Peyer's patch (tissue), 4 donors: ENCODE measurements around the gene POMGNT1. TPM values are rescaled to one million over a fixed set of nuclear protein-coding genes. Genes with fewer than 3 reads are reported as not detected.

Experiments
- DNase-seq, 3 donors: peaks; one replicate each; pipeline ENCODE4 v3.0.0-alpha.2; 2017 to 2019
- H3K27ac ChIP-seq, 4 donors: fragments of 200-600 bp; sonication (generic); one replicate each; pipeline ENCODE4 v1.5.1; 2016 to 2019
- H3K27me3 ChIP-seq, 2 donors: fragments of 200-600 bp; sonication (generic); one replicate each; pipeline ENCODE4 v1.5.1; 2019
- H3K36me3 ChIP-seq, 3 donors: fragments of 200-600 bp; sonication (generic); one replicate each; pipeline ENCODE4 v1.5.1; 2016 to 2019
- H3K4me1 ChIP-seq, 4 donors: fragments of 200-600 bp; sonication (generic); one replicate each; pipeline ENCODE4 v1.5.1; 2016 to 2019
- H3K4me3 ChIP-seq, 4 donors: fragments of 200-600 bp; sonication (generic); 1 replicate in 3 of 4; 2 replicates in 1 of 4; pipeline ENCODE4 v1.5.1; 2016 to 2019; ENCODE audit warnings: mild to moderate bottlenecking in 1 of 4
- H3K9me3 ChIP-seq, 4 donors: fragments of 200-600 bp; sonication (generic); one replicate each; pipeline ENCODE4 v1.5.1; 2016 to 2019; ENCODE audit warnings: mild to moderate bottlenecking in 1 of 4
- POLR2A ChIP-seq, 2 donors: fragments of 450-650 bp; IDR thresholded peaks; one replicate each; pipeline ENCODE4 v1.5.1; 2017; ENCODE audit warnings: antibody characterized with exemption in 2 of 2, mild to moderate bottlenecking in 2 of 2, moderate library complexity in 2 of 2
- total RNA-seq, 4 donors: library from RNA; depleted of rRNA; stranded (reverse); fragments of >200 nt; gene quantifications; one replicate each; pipeline ENCODE4 v1.1.0, GENCODE V29; 2016
- TF ChIP-seq, protein P1 (sequence below), 6 experiments: fragments of 450-650 bp in 4 of 6; fragments of 200-600 bp in 2 of 6; sonication (generic) in 1 of 6; IDR thresholded peaks; one replicate each; pipeline ENCODE4 v1.5.1; 2017 to 2019; ENCODE audit warnings: antibody characterized with exemption in 6 of 6, mild to moderate bottlenecking in 3 of 6, moderate library complexity in 1 of 6

POMGNT1 gene
- total RNA-seq, 4 donors from 2014 or later: 34.7 to 60.6 (median 46.3) TPM

- no peaks in the 10 kb centered on the region for H3K9me3 ChIP-seq
- no peak for DNase-seq
- H3K27ac ChIP-seq: no peak overlapping the region
- H3K36me3 ChIP-seq: no peaks in the 10 kb centered on the region
- H3K4me1 ChIP-seq: peaks cover 0 to 12% (median 3%) of the 10 kb centered on the region in 4 donors
- no peak for TF ChIP-seq POLR2A (IDR thresholded peaks at IDR 0.05)
- TF ChIP-seq, protein P1, sequence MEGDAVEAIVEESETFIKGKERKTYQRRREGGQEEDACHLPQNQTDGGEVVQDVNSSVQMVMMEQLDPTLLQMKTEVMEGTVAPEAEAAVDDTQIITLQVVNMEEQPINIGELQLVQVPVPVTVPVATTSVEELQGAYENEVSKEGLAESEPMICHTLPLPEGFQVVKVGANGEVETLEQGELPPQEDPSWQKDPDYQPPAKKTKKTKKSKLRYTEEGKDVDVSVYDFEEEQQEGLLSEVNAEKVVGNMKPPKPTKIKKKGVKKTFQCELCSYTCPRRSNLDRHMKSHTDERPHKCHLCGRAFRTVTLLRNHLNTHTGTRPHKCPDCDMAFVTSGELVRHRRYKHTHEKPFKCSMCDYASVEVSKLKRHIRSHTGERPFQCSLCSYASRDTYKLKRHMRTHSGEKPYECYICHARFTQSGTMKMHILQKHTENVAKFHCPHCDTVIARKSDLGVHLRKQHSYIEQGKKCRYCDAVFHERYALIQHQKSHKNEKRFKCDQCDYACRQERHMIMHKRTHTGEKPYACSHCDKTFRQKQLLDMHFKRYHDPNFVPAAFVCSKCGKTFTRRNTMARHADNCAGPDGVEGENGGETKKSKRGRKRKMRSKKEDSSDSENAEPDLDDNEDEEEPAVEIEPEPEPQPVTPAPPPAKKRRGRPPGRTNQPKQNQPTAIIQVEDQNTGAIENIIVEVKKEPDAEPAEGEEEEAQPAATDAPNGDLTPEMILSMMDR (IDR thresholded peaks at IDR 0.05): no peak
- H3K4me3 ChIP-seq: no peak overlapping the region
- no peaks in the 10 kb centered on the region for H3K27me3 ChIP-seq
Observed at GRCh38 chr1:46168477-46168876, 29.8 kb downstream of the POMGNT1 start.

GRCh38 chr1:46166521-46167462, 31.4 kb downstream of the POMGNT1 start:
- peak overlapping the region; percentile 21 to 56 (median 42) for H3K27ac ChIP-seq
- no peaks in the 10 kb centered on the region for H3K36me3 ChIP-seq
- H3K4me1 ChIP-seq: peaks cover 0 to 10% (median 3%) of the 10 kb centered on the region in 4 donors
- peak in 2 of 3 donors; percentile 64 to 78 for DNase-seq
- TF ChIP-seq, protein P1 (IDR thresholded peaks at IDR 0.05): no peak
- TF ChIP-seq POLR2A (IDR thresholded peaks at IDR 0.05): no peak
- no peaks in the 10 kb centered on the region for H3K27me3 ChIP-seq
- H3K9me3 ChIP-seq: no peaks in the 10 kb centered on the region
- H3K4me3 ChIP-seq: peak overlapping the region; percentile 32 to 52 (median 49)

GRCh38 chr1:46160212-46160611, 38.0 kb downstream of the POMGNT1 start:
- no peak overlapping the region for H3K27ac ChIP-seq
- H3K4me1 ChIP-seq: no peaks in the 10 kb centered on the region
- H3K36me3 ChIP-seq: no peaks in the 10 kb centered on the region
- H3K9me3 ChIP-seq: no peaks in the 10 kb centered on the region
- H3K27me3 ChIP-seq: no peaks in the 10 kb centered on the region
- no peak for DNase-seq
- no peak overlapping the region for H3K4me3 ChIP-seq
- no peak for TF ChIP-seq POLR2A (IDR thresholded peaks at IDR 0.05)
- TF ChIP-seq, protein P1 (IDR thresholded peaks at IDR 0.05): no peak

- no peaks in the 10 kb centered on the region for H3K4me1 ChIP-seq
- no peaks in the 10 kb centered on the region for H3K36me3 ChIP-seq
- DNase-seq: peak in 1 of 3 donors; percentile 5
- no peaks in the 10 kb centered on the region for H3K27me3 ChIP-seq
- no peak overlapping the region for H3K4me3 ChIP-seq
- TF ChIP-seq, protein P1 (IDR thresholded peaks at IDR 0.05): no peak
- TF ChIP-seq POLR2A (IDR thresholded peaks at IDR 0.05): no peak
- H3K27ac ChIP-seq: no peak overlapping the region
- H3K9me3 ChIP-seq: no peaks in the 10 kb centered on the region
Observed at GRCh38 chr1:46159516-46159915, 38.7 kb downstream of the POMGNT1 start.

GRCh38 chr1:46158312-46159281, 39.6 kb downstream of the POMGNT1 start:
- no peak for DNase-seq
- H3K4me1 ChIP-seq: no peaks in the 10 kb centered on the region
- H3K27ac ChIP-seq: no peak overlapping the region
- H3K27me3 ChIP-seq: no peaks in the 10 kb centered on the region
- no peaks in the 10 kb centered on the region for H3K36me3 ChIP-seq
- no peak overlapping the region for H3K4me3 ChIP-seq
- H3K9me3 ChIP-seq: no peaks in the 10 kb centered on the region
- TF ChIP-seq POLR2A (IDR thresholded peaks at IDR 0.05): no peak
- TF ChIP-seq, protein P1 (IDR thresholded peaks at IDR 0.05): no peak
